Measurements from ENCODE around the gene RPUSD1.

DNA sequence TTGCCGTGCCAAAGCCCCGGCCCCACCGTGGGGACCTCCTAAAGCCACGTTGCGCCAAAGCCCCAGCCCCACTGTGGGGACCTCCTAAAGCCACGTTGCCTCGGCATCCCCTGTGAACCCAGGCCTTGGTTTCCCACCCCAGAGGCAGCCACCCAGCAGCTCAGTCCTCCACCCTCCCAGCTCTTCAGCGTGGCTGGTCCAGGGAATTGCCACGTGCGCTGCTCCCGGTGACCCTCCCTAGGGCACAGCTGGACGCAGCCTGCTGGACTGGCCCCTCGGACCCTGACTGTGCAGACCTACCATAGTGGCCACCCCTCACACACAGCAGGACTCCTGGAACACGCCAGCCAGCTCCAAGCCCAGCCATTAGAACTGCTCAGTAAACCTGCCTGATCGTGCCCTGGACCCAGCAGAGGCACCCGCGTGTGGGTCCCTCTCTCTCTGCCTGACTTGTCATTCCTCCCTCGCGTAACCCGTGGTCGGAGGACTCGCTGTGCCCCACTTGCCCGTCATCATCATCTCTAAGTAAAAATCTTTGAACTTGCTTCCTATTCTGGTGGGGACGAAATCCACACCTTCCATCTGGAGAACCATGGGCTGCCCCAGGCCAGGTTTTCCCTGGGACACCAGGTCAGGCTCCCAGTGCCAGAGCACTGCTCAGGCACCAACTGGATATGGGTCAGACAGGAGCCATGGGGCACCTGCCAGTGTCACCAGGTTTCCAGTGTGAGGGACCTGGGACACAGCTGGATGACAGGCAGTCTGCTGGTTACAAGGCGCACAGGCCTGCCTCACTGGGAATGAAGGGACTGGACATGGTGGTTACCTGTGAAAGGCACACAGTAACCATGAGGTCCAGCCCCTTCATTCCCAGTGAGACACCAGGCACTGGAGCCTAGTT, 53.0 kb downstream of the RPUSD1 start:
- TF ChIP-seq, protein P1, sequence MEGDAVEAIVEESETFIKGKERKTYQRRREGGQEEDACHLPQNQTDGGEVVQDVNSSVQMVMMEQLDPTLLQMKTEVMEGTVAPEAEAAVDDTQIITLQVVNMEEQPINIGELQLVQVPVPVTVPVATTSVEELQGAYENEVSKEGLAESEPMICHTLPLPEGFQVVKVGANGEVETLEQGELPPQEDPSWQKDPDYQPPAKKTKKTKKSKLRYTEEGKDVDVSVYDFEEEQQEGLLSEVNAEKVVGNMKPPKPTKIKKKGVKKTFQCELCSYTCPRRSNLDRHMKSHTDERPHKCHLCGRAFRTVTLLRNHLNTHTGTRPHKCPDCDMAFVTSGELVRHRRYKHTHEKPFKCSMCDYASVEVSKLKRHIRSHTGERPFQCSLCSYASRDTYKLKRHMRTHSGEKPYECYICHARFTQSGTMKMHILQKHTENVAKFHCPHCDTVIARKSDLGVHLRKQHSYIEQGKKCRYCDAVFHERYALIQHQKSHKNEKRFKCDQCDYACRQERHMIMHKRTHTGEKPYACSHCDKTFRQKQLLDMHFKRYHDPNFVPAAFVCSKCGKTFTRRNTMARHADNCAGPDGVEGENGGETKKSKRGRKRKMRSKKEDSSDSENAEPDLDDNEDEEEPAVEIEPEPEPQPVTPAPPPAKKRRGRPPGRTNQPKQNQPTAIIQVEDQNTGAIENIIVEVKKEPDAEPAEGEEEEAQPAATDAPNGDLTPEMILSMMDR (IDR thresholded peaks at IDR 0.05): no peak
- TF ChIP-seq POLR2A (IDR thresholded peaks at IDR 0.05): no peak

All from uterus (tissue), 2 donors.